ENCODE data around the gene DUSP23. TPM values are rescaled to one million over a fixed set of nuclear protein-coding genes. Genes with fewer than 3 reads are reported as not detected.

DUSP23 gene
- total RNA-seq, 4 donors from 2014 or later, result 66.8 to 103 (median 74.2) TPM

- no peak overlapping the region for H3K27ac ChIP-seq
- TF ChIP-seq CTCF (IDR thresholded peaks at IDR 0.05) (no peak), POLR2A (IDR thresholded peaks at IDR 0.05) (no peak)
- no peaks in the 10 kb centered on the region for H3K4me1 ChIP-seq
- H3K36me3 ChIP-seq, result no peaks in the 10 kb centered on the region
- DNase-seq, result no peak
- no peaks in the 10 kb centered on the region for H3K9me3 ChIP-seq
- no peak overlapping the region for H3K4me3 ChIP-seq
- no peaks in the 10 kb centered on the region for H3K27me3 ChIP-seq
Observed at GRCh38 chr1:159774465-159774864, 6.3 kb upstream of the DUSP23 start.

GRCh38 chr1:159775716-159776115 is 5.0 kb upstream of the DUSP23 start:
- Histone ChIP-seq H3K27ac (no peak overlapping the region), H3K4me1 (peaks cover 0 to 3% (median 0%) of the 10 kb centered on the region in 4 donors), H3K36me3 (no peaks in the 10 kb centered on the region), H3K27me3 (no peaks in the 10 kb centered on the region), H3K4me3 (no peak overlapping the region), H3K9me3 (no peaks in the 10 kb centered on the region)
- TF ChIP-seq POLR2A (IDR thresholded peaks at IDR 0.05), result no peak
- TF ChIP-seq CTCF (IDR thresholded peaks at IDR 0.05), result peak in 1 of 6 experiments; percentile 5
- DNase-seq, result no peak

- no peak overlapping the region for H3K4me3 ChIP-seq
- H3K27me3 ChIP-seq, result no peaks in the 10 kb centered on the region
- no peak overlapping the region for H3K27ac ChIP-seq
- peaks cover 0 to 3% (median 0%) of the 10 kb centered on the region in 4 donors for H3K4me1 ChIP-seq
- H3K9me3 ChIP-seq, result no peaks in the 10 kb centered on the region
- no peak for DNase-seq
- no peaks in the 10 kb centered on the region for H3K36me3 ChIP-seq
- no peak for TF ChIP-seq POLR2A (IDR thresholded peaks at IDR 0.05)
- TF ChIP-seq CTCF (IDR thresholded peaks at IDR 0.05), result no peak
Observed at GRCh38 chr1:159778266-159778665, 2.5 kb upstream of the DUSP23 start.

GRCh38 chr1:159779403-159779851 is 1.3 kb upstream of the DUSP23 start:
- Histone ChIP-seq H3K4me3 (no peak overlapping the region), H3K36me3 (no peaks in the 10 kb centered on the region), H3K4me1 (peaks cover 0 to 3% (median 0%) of the 10 kb centered on the region in 4 donors), H3K9me3 (no peaks in the 10 kb centered on the region), H3K27ac (peak overlapping the region in 1 of 4 donors; percentile 74), H3K27me3 (no peaks in the 10 kb centered on the region)
- DNase-seq, result no peak
- TF ChIP-seq CTCF (IDR thresholded peaks at IDR 0.05) (no peak), POLR2A (IDR thresholded peaks at IDR 0.05) (no peak)

GRCh38 chr1:159781992-159782391 is 1.2 kb downstream of the DUSP23 start:
- no peak for DNase-seq
- peak overlapping the region in 2 of 4 donors; percentile 83 to 90 for H3K4me3 ChIP-seq
- no peaks in the 10 kb centered on the region for H3K27me3 ChIP-seq
- TF ChIP-seq POLR2A (IDR thresholded peaks at IDR 0.05), result no peak
- no peak for TF ChIP-seq CTCF (IDR thresholded peaks at IDR 0.05)
- H3K4me1 ChIP-seq, result peaks cover 0 to 3% (median 0%) of the 10 kb centered on the region in 4 donors
- no peak overlapping the region for H3K27ac ChIP-seq
- no peaks in the 10 kb centered on the region for H3K9me3 ChIP-seq
- H3K36me3 ChIP-seq, result no peaks in the 10 kb centered on the region

GRCh38 chr1:159783724-159784123 is 3.0 kb downstream of the DUSP23 start:
- peaks cover 0 to 3% (median 0%) of the 10 kb centered on the region in 4 donors for H3K4me1 ChIP-seq
- no peak overlapping the region for H3K4me3 ChIP-seq
- DNase-seq, result no peak
- H3K36me3 ChIP-seq, result no peaks in the 10 kb centered on the region
- TF ChIP-seq CTCF (IDR thresholded peaks at IDR 0.05) (no peak), POLR2A (IDR thresholded peaks at IDR 0.05) (no peak)
- no peaks in the 10 kb centered on the region for H3K27me3 ChIP-seq
- no peaks in the 10 kb centered on the region for H3K9me3 ChIP-seq
- H3K27ac ChIP-seq, result no peak overlapping the region

Measured in Peyer's patch (tissue), 4 donors.